KBM-7 (cell line): ENCODE data around the gene RIBC2.
"Not testable (repeated sequence)": the region's sequence is repeated elsewhere in the genome, so short reads cannot be mapped to it uniquely, and the experiment has no call there.

Source experiments
- DNase-seq: peaks from one replicate; pipeline ENCODE4 v3.0.0-alpha.2; 2015
- in situ Hi-C: fragments of 300-500 bp; cut with MboI; formaldehyde crosslinking; loops from 2 replicates; pipeline ENCODE4 v1.14.3; 2020; ENCODE audit warnings: low sequenced_read_pairs, low pct_unique_long_range_greater_than_20kb, mixed read lengths

The RIBC2 gene

DNA sequence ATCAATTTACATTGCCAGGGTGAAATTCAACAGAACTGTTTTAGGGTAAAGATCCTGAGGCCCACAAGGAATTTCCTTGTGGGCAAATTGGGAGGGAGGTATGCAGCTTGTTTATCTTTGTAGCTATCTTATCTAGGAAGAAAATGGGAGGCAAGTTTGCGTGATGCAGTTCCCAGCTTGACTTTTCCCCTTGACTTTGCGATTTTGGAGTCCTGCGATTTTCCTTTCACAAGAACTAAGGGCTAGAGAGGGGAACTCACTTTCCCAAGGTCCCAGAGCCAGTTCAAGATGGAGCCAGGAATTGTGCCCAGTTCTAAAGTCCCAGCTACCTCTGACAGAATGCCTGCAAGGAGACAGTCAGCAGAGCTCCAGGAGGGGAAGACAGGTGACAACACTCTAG lies 30.7 kb downstream of the RIBC2 start:
- DNase-seq: no peak
- in situ Hi-C loops: no loop called here

DNA sequence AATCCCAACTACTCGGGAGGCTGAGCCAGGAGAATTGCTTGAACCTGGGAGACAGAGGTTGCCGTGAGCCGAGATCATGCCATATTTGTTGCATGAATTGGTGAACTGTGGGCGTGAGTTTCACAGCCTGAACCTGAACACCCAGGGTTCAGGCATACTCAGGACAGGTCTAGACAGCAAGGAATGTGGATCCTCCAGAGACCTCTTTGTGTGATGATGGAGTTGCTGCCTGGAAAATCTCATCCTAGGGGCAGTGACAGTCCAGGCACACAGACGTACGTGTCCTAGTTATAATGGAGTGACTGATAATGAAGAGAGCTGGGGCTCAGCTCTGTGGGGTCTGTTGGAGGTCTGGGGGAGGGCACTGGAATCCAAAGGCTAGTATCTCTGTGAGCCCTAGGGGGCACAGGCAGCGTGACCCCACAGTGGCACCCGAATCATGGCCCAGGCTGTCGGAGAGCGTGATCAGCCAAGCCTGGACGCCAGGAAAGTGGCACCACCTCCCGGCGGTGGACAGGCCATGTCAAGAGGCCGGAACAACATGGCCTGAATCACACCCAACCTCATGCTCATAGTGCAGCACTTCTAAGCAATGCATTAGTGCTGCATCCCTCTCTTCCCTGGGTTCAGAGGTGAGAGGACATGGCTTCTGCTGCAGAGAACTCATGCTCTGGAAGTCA lies 31.7 kb downstream of the RIBC2 start:
- in situ Hi-C loops: no loop called here
- DNase-seq: no peak

DNA sequence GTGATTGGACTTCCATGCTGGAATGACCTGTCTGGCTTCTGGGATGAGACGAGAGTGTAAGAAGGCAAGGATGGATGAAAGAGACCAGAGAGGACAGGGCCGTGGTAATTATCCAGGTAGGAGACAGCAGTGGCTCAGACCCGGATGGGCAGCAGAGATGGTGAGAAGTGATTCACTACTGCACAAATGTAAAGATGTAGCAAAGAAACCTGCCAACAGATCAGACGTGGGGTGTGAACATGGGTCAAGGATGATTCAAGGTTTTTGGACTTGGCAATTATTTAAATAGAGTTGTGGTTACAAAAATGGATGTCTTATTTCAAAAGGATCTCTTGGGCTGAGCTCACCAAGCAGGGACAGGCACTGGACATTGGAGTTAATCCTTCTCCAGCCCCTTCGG lies 32.7 kb downstream of the RIBC2 start:
- in situ Hi-C loops: no loop called here
- no peak for DNase-seq

DNA sequence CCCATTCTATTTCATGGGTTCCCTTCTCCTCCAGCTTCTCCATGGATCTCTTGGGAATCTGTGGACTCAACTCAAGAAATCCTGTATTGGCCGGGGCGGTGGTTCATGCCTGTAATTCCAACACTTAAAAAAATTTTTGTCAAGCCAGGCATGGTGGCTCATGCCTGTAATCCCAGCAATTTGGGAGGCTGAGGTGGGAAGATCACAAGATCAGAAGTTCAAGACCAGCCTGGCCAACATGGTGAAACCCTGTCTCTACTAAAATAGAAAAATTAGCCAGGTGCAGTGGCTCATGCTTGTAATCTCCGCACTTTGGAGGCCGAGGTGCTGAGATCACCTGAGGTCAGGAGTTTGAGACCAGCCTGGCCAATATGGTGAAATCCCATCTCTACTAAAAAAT lies 34.1 kb downstream of the RIBC2 start:
- DNase-seq, in situ Hi-C loops: not testable (repeated sequence)

DNA sequence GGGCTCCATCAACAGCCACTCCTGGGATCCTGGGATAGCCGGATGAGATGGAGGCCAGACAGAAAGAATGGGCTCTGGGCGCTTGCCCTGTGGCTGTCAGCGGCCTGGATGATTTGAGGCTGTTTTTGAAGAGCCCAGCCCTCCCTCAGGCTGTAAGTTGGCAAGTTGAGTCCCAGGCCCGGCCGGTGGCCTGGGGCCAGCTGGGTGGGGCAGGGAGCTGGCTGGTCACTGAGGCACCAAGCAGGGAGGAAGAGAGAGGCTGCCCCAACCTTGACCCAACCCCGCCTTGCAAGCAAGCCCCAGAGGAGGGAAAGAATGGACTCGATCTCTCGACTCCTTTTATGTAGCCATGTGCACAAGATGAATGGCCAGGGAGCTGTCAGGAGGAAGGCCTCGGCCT lies 34.9 kb downstream of the RIBC2 start:
- in situ Hi-C loops: no loop called here

DNA sequence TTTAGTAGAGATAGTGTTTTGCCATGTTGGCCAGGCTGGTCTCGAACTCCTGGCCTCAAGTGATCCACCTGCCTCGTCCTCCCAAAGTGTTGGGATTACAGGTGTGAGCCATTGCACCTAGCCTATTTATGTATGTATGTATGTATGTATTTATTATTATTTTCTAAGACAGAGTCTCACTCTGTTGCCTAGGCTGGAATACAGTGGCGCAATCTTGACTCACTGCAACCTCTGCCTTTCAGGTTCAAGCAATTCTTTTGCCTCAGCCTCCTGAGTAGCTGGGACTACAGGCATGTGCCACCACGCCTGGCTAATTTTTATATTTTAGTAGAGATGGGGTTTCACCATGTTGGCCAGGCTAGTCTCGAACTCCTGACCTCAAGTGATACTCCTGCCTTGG lies 35.9 kb downstream of the RIBC2 start:
- in situ Hi-C loops, DNase-seq: not testable (repeated sequence)

More for the DNA sequence above, 34.9 kb downstream of the RIBC2 start:
- DNase-seq: no peak

DNA sequence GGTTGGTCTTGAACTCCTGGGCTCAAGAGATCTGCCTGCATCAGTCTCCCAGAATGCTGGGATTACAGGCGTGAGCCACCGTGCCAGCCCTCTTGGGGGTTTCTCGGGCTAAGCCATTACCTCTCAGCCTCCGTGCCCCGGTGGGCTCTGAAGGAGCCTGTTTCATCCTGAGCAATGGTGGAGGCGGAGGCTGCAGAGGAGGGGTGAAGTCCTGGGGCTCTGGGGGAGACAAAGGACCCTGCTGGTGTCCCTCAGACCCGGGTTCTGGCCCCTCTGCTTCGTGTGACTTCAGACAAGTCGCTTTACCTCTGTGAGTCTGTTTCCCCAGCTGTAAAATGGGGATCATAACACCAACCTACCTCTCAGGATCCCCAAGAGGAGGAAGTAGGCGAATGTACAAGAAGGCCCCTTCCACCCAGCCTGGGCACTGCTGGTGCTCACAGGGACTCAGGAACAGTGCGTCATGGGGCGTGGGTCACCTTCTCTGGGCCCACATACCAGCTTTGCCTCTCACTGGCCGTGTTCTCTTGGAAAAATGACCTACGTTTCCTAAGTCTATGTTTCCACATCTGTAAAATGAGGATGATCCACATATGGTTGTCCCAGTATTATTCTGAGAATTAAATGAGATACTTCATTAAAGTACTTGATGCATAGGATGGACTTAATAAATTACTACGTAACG lies 36.8 kb downstream of the RIBC2 start:
- in situ Hi-C loops: no loop called here
- no peak for DNase-seq

DNA sequence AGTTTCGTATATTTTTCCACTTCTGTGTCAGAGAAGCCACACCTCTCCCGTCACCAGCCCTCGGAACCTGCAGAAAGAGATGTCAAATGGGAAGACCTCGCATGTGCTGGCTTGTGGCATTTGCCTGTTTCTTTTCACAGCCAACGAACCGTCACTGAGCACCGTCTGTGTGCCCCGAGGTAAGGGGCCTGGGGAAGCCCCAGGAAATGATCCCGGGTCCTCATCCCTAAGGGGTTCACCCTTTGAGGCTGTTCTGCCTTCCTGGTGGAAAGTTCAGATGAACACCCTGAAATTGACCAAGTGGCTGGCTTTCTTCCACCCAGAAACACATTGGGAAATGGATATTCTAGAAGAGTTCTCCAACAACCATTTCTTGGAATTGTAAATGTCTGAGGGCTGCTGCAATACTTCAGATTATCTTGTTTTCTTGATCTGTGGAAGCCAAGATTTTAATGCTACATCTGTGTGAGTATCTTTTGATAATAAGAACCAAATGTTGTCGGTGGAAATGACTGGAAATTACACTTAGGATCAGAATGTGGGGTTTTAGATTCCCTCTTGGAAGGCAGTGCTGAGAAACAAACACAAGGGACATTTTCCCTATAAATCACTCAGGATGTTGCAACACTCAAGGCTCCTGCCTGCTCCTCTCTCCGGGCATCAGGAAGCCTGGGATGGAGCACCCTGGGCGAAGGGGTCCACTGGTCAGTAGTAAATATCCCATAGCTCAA lies 37.6 kb downstream of the RIBC2 start:
- DNase-seq: no peak
- in situ Hi-C loops: no loop called here

DNA sequence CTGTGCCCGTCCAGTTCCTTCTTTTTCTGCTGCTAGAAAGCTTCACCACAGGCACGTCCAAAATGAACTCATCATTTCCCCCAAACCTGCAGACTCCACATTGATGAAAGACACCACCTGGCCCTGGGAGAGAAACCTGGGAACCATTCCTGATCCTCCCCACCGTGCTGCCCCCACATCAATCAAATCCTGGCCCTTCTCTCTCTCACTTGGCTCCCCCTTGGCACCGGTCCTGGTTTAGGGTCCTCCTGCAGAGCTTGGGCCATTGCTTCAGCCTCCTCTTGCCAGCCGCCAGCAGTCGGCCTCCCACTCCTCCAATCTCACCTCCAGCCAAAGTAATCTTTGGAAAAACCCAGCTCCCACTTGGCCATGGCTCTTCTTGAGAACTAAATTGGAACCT lies 38.5 kb downstream of the RIBC2 start:
- in situ Hi-C loops: no loop called here
- DNase-seq: no peak

DNA sequence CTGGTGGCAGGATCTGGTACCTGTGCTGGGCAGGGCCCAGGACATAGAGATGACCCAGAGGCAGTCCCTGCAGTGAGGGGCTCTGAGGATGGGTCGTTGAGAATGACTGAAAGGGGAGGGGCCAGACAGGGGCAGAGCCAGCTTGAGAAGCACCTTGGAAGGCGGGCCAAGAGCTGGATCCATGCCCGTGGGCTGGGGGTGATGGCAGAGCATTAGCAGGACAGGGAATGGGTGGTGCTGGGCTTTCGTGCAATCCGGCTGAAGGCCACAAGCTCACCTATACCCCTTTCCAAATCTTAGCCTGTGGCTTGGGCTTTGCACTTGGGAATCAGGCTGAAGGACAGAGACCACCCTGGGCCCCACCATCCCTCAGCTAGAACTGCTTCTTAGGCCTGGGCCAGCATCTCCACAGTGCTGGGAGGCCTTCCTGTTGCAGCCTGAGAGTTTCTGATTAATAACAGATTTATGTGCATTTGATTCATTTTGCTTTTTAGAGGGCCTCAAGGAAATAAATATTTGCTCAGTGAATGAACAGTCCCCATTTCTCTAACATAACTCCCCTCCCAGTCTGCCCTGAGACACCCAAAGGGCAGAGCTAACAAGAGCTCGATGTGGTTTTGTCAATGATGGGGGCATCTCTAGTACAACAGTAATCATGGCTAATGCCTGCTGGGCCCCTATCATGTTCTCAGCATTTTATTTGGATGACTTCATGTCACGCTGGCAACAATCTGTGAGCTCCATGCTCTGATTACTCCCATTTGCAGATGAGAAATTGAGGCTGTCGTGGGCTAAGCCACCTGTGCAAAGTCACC lies 39.3 kb downstream of the RIBC2 start:
- in situ Hi-C loops: no loop called here
- DNase-seq: no peak

DNA sequence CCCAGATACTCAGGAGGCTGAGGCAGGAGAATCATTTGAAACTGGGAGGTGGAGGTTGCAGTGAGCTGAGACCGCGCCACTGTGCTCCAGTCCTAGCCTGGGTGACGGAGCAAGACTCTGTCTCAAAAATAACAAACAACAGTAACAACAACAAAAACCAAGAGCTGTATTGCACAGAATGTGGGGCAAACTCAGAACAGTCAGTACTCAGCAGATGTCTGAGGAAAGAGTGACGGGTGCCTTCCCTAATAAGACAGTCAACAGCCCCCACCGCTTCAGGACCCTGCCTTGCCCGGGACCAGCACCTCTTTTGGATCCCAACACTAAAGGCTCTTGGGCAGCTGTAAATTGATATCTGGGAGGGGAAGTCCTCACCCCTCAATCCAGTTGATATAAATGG lies 40.3 kb downstream of the RIBC2 start:
- in situ Hi-C loops: no loop called here

DNA sequence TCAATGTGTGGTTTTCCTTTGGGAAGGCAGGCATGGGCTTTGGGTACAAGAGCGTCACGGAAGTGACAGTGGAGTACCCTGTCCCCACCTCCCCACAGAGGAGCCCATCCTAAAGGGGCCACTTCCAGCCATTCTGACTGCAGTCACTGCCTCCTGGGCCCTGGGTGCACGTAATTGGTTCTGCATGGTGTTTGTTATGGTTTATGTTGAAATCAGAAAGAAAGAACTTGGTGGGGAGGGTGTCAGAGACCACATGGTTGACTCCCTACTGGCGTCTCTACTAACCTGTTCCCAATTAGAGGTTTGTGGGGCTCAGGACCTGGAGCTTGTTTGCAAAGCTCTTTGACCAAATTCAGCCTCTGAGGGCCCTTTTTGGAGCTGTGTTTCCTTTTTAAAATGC lies 40.8 kb downstream of the RIBC2 start:
- in situ Hi-C loops: no loop called here
- DNase-seq: no peak

More for the DNA sequence above, 40.3 kb downstream of the RIBC2 start:
- no peak for DNase-seq

DNA sequence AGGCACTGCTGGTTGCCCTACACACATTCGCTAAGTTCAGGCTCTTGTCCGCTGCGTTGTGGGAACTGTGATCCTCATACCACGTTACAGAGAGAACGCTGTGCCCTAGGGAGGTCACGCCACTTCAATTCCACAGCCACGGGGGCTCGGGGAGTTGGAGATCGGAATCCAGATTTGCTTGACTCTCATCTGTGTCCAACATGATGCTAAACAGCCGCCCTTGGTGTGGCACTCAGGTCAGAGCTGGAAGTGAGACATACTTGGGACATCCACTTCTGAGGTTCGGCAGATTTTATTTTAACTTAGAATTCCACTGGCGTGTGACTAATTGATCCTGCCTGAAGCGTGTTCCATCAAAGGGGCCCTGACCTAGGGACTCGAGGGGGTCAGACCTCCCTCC lies 41.7 kb downstream of the RIBC2 start:
- in situ Hi-C loops: no loop called here

DNA sequence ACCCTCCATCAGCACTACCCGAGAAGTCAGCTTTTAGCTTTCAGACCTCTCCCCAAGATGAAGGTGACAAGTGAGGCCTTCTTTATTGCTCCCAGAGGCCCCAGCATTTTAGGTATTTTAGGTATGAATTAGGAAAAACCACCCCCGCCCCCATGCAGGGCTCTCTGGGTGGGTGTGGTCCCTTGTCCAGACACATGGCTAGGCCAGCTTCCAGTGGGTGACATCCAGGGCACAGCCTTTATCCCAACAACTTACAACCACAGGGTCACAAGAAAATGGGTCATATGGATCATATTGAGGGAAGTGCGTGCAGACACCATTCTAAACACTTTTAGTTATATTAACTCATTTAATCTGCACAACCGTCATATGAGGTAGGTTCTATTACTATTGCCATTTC lies 42.1 kb downstream of the RIBC2 start:
- in situ Hi-C loops: no loop called here
- no peak for DNase-seq

More for the DNA sequence above, 41.7 kb downstream of the RIBC2 start:
- no peak for DNase-seq

DNA sequence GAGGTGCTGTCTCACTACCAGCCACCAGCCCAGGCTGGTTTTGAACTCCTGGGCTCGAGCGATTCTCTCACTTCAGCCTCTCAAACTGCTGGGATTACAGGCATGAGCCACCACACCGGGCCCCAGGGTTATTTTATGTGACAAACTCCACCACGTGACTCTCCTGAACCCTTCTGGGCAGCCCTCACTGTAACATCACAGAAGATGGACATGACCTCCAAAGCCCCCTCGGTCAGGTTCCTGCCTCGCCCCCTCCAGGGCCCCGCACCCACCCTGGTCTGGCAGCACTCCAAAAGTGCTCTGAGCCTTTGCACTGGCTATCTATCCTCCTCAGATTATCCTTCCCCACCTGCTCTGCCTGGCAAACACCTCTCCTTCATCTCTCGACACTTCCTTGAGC lies 43.3 kb downstream of the RIBC2 start:
- in situ Hi-C loops: no loop called here
- DNase-seq: no peak

DNA sequence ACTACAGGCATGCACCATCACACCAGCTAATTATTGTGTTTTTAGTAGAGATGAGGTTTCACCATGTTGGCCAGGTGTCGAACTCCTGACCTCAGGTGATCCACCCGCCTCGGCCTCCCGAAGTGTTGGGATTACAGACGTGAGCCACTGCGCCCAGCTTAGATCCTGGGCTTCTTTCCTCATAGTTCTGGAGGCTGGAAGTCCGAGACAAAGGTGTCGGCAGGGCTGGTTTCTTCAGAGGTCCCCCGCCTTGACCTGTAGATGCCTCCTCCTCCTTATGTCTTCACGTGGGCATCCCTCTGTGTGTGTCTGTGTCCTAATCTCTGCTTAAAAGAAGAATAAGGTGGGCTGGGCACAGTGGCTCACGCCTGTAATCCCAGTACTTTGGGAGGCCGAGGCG lies 45.0 kb downstream of the RIBC2 start:
- in situ Hi-C loops: no loop called here
- no peak for DNase-seq

DNA sequence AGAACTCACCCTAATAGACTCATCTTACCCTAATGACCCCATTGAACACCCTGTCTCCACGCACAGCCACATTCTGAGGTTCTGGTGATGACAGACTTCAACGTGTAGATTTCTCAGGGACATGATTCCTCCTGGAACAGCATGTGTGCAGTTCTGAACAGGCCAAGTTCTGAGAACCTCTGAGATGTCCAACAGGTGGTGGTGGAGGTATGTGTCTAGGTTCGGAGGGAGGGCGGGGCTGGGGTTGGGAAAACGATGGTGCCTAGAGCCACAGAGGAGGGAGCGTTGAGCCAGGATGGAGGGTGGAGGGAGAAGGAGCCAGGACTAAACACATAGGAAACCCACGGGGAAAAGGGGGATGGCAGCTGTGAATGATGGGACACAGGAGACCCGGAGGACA lies 45.7 kb downstream of the RIBC2 start:
- in situ Hi-C loops: no loop called here
- no peak for DNase-seq

DNA sequence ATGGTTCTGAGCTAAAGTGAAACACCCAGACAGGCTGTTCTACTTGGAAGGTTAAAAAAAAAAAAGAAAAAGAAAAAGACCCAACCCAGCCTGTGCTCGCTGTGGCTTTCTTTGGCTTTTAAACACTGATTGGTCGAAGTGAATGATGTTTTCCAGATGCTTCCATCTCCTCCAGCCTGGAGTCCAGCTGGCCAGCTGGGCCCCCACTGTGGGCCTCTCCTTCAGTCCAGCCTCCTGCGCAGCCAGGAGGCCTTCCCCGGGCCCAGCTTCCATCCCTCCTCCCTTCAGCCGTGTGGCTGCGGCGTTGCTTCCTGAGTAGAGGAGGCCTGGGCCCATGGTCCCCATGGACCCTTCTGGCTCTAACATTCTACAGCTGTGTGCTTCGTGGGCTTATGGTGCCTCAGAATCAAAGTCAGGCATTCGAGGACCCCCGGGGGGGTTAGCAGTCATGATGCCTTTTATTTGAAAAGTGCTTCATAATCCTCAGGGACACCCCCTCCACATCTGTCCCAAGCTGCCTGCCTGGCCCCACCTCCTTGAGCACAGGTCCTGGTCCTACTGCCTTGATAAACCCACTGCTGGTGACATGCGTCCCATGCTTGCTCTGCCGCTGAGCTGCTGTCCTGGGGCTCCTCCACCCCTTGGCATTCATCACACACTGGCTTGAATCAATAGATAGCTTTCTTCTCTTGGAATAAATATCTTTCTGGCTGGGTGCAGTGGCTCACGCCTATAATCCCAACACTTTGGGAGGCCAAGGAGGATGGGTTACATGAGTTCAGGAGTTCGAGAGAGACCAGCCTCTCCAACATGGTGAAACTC lies 47.0 kb downstream of the RIBC2 start:
- in situ Hi-C loops: no loop called here
- DNase-seq: no peak
